ENCODE results near the gene HYPK. TPM values are rescaled to one million over a fixed set of nuclear protein-coding genes. Genes with fewer than 3 reads are reported as not detected.
A peak's percentile ranks its signal among the peaks of the same experiment; 100 is the strongest.

HYPK gene
- total RNA-seq, 6 experiments from 2014 or later, result 6.1 to 17.4 (median 9.1) TPM

DNA sequence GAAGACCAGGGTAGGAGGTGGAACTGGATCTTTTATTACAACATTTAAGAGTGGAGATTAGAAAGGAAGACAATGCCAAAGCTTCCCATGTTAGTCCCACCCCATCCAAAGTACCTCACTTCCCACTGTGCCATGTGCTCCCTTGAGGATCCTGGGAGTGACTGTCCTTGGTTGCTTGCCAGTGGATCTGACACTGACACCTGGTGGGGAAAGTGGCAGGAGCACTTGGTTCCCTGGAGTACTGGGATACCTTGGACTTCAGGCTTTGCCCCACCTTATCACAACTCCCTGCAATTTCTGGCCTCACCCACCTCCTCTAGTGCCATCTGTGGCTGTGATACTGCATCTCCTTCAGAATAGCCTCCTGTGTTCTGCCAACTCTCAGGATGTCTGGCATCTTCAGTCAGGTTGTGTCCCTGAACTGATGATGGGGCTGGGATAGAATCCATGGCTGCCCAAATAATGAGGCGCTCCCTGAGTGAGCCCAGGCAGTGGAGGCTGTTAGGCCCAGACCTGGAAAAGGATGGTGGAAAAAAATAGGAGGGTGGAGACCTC, 24.9 kb upstream of the HYPK start:
- TF ChIP-seq, protein P1, sequence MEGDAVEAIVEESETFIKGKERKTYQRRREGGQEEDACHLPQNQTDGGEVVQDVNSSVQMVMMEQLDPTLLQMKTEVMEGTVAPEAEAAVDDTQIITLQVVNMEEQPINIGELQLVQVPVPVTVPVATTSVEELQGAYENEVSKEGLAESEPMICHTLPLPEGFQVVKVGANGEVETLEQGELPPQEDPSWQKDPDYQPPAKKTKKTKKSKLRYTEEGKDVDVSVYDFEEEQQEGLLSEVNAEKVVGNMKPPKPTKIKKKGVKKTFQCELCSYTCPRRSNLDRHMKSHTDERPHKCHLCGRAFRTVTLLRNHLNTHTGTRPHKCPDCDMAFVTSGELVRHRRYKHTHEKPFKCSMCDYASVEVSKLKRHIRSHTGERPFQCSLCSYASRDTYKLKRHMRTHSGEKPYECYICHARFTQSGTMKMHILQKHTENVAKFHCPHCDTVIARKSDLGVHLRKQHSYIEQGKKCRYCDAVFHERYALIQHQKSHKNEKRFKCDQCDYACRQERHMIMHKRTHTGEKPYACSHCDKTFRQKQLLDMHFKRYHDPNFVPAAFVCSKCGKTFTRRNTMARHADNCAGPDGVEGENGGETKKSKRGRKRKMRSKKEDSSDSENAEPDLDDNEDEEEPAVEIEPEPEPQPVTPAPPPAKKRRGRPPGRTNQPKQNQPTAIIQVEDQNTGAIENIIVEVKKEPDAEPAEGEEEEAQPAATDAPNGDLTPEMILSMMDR (IDR thresholded peaks at IDR 0.05), result peak; percentile 36 to 64 (median 55)
- peak; percentile 1 for TF ChIP-seq POLR2A (IDR thresholded peaks at IDR 0.05)
- peaks cover 10 to 34% (median 25%) of the 10 kb centered on the region in 4 donors for H3K36me3 ChIP-seq
- H3K27ac ChIP-seq, result no peak overlapping the region
- H3K4me1 ChIP-seq, result peaks cover 0 to 7% (median 2%) of the 10 kb centered on the region in 4 donors
- no peak overlapping the region for H3K4me3 ChIP-seq
- ATAC-seq, result peak; percentile 51 to 64 (median 56)
- no peaks in the 10 kb centered on the region for H3K9me3 ChIP-seq
- intact Hi-C loops (cut with DNase I), result no loop called here
- peak; percentile 54 to 78 (median 69) for DNase-seq
- H3K27me3 ChIP-seq, result no peaks in the 10 kb centered on the region
- WGBS (ENCODE audit: insufficient coverage, low coverage, low lambda C conversion rate, missing lambda C conversion rate), result 80% methylated on average over 1 of the region's 1 CpG

DNA sequence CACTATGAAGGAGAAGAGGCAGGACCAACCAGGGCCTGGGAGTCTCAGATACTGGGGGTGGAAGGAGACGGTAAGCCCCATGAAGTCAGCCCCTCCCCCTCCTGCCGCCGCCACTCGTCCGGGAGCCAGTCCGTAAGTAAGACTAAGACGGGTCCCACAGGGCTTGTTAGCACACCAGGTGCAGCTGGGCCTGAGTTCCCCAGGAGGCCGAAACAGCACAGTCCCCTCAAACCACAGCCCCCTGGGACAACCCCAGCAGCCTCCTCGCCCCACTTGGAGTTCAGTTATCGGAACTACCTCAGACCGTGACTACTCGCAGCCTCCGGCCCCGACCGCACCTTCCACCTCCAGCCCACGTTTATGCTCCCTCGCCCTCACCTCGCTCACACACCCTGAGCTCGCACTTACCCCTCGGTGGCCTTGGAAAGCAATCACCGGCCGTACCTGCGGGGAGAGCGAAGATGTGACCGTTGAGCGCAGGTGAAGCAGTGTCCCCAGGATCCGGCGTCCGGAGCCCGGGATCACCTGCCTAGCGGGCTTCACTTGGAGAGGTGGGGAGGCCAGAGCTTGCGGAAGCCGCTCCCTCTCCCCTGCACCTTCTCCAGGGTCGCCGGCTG, 24.2 kb upstream of the HYPK start:
- Histone ChIP-seq H3K27me3 (no peaks in the 10 kb centered on the region), H3K9me3 (no peaks in the 10 kb centered on the region), H3K4me3 (peak overlapping the region; percentile 54 to 69 (median 63)), H3K27ac (peak overlapping the region; percentile 74 to 81 (median 80)), H3K4me1 (peaks cover 0 to 7% (median 2%) of the 10 kb centered on the region in 4 donors), H3K36me3 (peaks cover 8 to 26% (median 20%) of the 10 kb centered on the region in 4 donors)
- intact Hi-C loops (cut with DNase I), result no loop called here
- peak; percentile 2 to 19 (median 8) for ATAC-seq
- no peak for TF ChIP-seq POLR2A (IDR thresholded peaks at IDR 0.05)
- TF ChIP-seq, protein P1 (IDR thresholded peaks at IDR 0.05), result no peak
- WGBS (ENCODE audit: insufficient coverage, low coverage, low lambda C conversion rate, missing lambda C conversion rate), result 11% methylated on average over 22 of the region's 35 CpGs
- DNase-seq, result peak in 2 of 3 donors; percentile 58

- peaks cover 0 to 7% (median 2%) of the 10 kb centered on the region in 4 donors for H3K4me1 ChIP-seq
- ATAC-seq (peak; percentile 82 to 91 (median 84)), DNase-seq (peak; percentile 89 to 90 (median 89))
- peak; percentile 32 for TF ChIP-seq POLR2A (IDR thresholded peaks at IDR 0.05)
- TF ChIP-seq, protein P1 (IDR thresholded peaks at IDR 0.05), result no peak
- H3K9me3 ChIP-seq, result no peaks in the 10 kb centered on the region
- H3K27ac ChIP-seq, result peak within 1 kb of the TSS; percentile 74 to 81 (median 80)
- H3K4me3 ChIP-seq, result peak within 1 kb of the TSS; percentile 54 to 69 (median 63)
- H3K27me3 ChIP-seq, result no peaks in the 10 kb centered on the region
- 0% methylated on average over 1 of the region's 41 CpGs for WGBS (ENCODE audit: insufficient coverage, low coverage, low lambda C conversion rate, missing lambda C conversion rate)
- intact Hi-C loops (cut with DNase I), result no loop called here
- peaks cover 5 to 21% (median 15%) of the 10 kb centered on the region in 4 donors for H3K36me3 ChIP-seq
Observed at GRCh38 chr15:43776718-43777266, 23.6 kb upstream of the HYPK start, which contains the start of gene ELL3. Gene ELL3 (minus strand): TSS chr15:43776966. CDS start chr15:43776901, 65 bp downstream.

DNA sequence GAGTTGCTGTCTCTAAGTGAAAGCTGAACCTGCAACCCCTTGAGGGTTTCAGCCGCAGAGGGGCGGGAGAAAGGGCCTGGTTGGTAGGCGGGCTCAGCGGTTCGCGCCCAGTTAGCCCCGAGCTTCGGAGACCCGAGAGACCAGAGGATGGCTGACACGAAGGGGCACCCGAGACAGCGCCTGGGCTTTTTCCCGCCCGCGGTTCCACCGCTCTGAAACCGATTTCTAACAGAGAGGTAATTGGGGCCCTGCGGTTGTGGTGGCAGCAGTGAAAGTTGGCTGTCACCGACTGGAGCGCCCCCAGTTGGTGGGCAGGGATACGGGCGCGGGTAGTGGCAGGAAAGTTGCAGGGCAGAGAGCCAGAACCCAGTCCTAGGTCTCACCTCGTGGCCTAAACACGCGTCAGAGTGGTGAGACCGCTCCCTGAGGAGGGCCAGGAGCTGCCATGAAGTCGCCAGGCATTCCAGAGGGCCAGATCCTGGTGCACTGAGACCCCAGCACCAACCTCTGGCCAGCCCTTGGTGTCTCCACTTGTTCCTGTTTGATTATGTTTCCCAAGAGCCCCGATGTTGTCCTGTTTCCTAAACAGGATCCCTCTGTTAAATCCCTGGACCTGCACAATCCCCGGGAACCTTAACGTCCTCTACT, 23.0 kb upstream of the HYPK start:
- intact Hi-C loops (cut with DNase I), result no loop called here
- Histone ChIP-seq H3K4me1 (peaks cover 0 to 7% (median 2%) of the 10 kb centered on the region in 4 donors), H3K27ac (peak overlapping the region; percentile 74 to 81 (median 80)), H3K27me3 (no peaks in the 10 kb centered on the region), H3K4me3 (peak overlapping the region; percentile 54 to 69 (median 63)), H3K36me3 (peaks cover 4 to 15% (median 9%) of the 10 kb centered on the region in 4 donors), H3K9me3 (no peaks in the 10 kb centered on the region)
- 0% methylated on average over 7 of the region's 31 CpGs for WGBS (ENCODE audit: insufficient coverage, low coverage, low lambda C conversion rate, missing lambda C conversion rate)
- peak; percentile 87 to 90 (median 88) for DNase-seq
- TF ChIP-seq, protein P1 (IDR thresholded peaks at IDR 0.05), result peak; percentile 63 to 81 (median 80)
- TF ChIP-seq POLR2A (IDR thresholded peaks at IDR 0.05), result no peak
- ATAC-seq, result peak; percentile 72 to 83 (median 80)
